Right cardiac atrium (tissue), 5 donors: ENCODE data around the gene SLC41A3. TPM values are rescaled to one million over a fixed set of nuclear protein-coding genes. Genes with fewer than 3 reads are reported as not detected.
"Not testable (repeated sequence)": the region's sequence is repeated elsewhere in the genome, so short reads cannot be mapped to it uniquely, and the experiment has no call there.

Source experiments
- ATAC-seq, 2 donors: fragments of 200-7000 bp; cut with Tn5 transposase; one replicate each; pipeline versions ENCODE4 v1.8.0 to v1.9.1; 2020; ENCODE audit warnings: moderate library complexity in 2 of 2, mild to moderate bottlenecking in 1 of 2
- DNase-seq, 3 donors: peaks; one replicate each; pipeline ENCODE4 v3.0.0-alpha.2; 2020
- H3K27ac ChIP-seq: one replicate; pipeline ENCODE4 v1.5.1; 2013; ENCODE audit warnings: mild to moderate bottlenecking, low read length, control low read depth, moderate library complexity
- H3K27me3 ChIP-seq: one replicate; pipeline ENCODE4 v1.6.1; 2013; ENCODE audit not compliant: control insufficient read depth, insufficient read depth
- H3K4me1 ChIP-seq: one replicate; pipeline ENCODE4 v1.6.1; 2013; ENCODE audit warnings: low read length; ENCODE audit not compliant: control insufficient read depth, insufficient read depth
- H3K4me3 ChIP-seq: one replicate; pipeline ENCODE4 v1.5.1; 2013; ENCODE audit warnings: low read length, control low read depth
- H3K9me3 ChIP-seq: one replicate; pipeline ENCODE4 v1.6.1; 2013; ENCODE audit warnings: low read length; ENCODE audit not compliant: control insufficient read depth
- WGBS: extraction: QIAGEN DNeasy Blood & Tissue Kit; methylation state at CpG from one replicate; pipeline ENCODE4 v1.1.7; 2013; 5-methylcytosine and 5-hydroxymethylcytosine counted together
- intact Hi-C, 4 donors: fragments of 100-400 bp; cut with DNase I; formaldehyde crosslinking; loops; one replicate each; pipeline versions ENCODE4 v1.11.0 to v1.14.0; 2022 to 2023
- polyA plus RNA-seq: library from polyadenylated mRNA; stranded (reverse); fragments of 200-250 nt; gene quantifications from one replicate; pipeline ENCODE4 v1.2.3, GENCODE V29; 2013
- total RNA-seq, 4 donors: library from RNA; stranded (reverse); fragmentation: NEBNext Ultra II Directional; extraction: Animal tissue kit (Norgen Biotek cat#: 25700); gene quantifications; one replicate each; pipeline ENCODE4 v1.2.1, GENCODE V29; 2021
- donor health status: healthy with polysubstance abuse.
- donor health status: DM: no; HTN: yes; CAD: no.
- donor health status: DM: no; HTN: no; CAD: no.
- donor health status: DM: no; HTN: yes; CAD: no; lungs with severe emphysema.
- donor health status: DM: yes; HTN: yes; CAD: no.

SLC41A3 gene
- total and polyA plus RNA-seq, 5 donors = 25.6 to 38.9 (median 36.9) TPM

DNA sequence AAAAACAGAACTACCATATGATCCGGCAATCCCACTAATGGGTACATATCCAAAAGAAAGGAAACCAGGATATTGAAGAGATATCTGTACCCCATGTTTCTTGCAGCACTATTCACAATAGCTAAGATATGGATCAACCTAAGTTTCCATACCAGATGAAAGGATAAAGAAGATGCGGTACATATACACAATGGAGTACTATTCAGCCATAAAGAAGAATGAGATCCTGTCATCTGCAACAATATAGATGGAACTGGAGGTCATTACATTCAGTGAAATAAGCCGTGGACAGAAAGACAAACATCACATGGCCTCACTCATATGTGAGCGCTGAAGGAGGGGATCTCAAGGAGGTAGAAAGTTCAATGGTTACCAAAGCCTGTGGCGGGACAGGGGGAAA, 3.0 kb downstream of the SLC41A3 start:
- no peaks in the 10 kb centered on the region for H3K9me3 ChIP-seq
- DNase-seq = no peak
- no peaks in the 10 kb centered on the region for H3K4me1 ChIP-seq
- H3K27me3 ChIP-seq = no peaks in the 10 kb centered on the region
- WGBS = 98% methylated on average over 5 of the region's 5 CpGs
- ATAC-seq = no peak
- H3K27ac ChIP-seq = no peak overlapping the region
- no peak overlapping the region for H3K4me3 ChIP-seq
- intact Hi-C loops = loop anchor here in 1 of 4 donors (5.0 kb wide), 1 partner anchor 89 kb away; no protein-coding TSS in a partner anchor

DNA sequence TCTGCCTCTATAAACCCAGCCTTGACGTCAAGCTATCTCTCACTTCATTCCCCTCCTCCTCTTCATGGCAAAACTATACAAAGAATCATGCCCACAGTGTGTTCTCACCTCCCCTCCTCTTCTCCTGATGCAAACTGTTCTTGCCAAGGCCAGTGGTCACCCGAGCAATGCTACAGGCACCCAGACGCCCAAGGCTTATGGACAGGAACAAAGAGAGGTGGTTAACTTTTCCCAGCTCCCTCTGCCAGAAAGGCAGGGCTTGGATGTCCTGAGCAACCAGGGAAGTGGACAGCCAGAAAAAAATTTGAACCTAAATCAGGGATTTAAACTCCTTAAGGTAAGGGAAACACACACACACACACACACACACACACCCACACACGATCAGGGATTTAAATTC, 5.1 kb downstream of the SLC41A3 start:
- H3K9me3 ChIP-seq = no peaks in the 10 kb centered on the region
- DNase-seq (no peak), ATAC-seq (no peak)
- no peak overlapping the region for H3K4me3 ChIP-seq
- H3K4me1 ChIP-seq = no peaks in the 10 kb centered on the region
- intact Hi-C loops = no loop called here
- no peak overlapping the region for H3K27ac ChIP-seq
- 74% methylated on average over 4 of the region's 4 CpGs for WGBS
- H3K27me3 ChIP-seq = no peaks in the 10 kb centered on the region

- H3K27ac ChIP-seq = no peak overlapping the region
- no peaks in the 10 kb centered on the region for H3K27me3 ChIP-seq
- no peaks in the 10 kb centered on the region for H3K4me1 ChIP-seq
- H3K4me3 ChIP-seq = no peak overlapping the region
- DNase-seq = peak in 1 of 3 donors; percentile 46
- no peaks in the 10 kb centered on the region for H3K9me3 ChIP-seq
- intact Hi-C loops = no loop called here
- ATAC-seq = no peak
- 95% methylated on average over 11 of the region's 11 CpGs for WGBS
Observed at GRCh38 chr3:126077754-126078153, 6.2 kb downstream of the SLC41A3 start.

DNA sequence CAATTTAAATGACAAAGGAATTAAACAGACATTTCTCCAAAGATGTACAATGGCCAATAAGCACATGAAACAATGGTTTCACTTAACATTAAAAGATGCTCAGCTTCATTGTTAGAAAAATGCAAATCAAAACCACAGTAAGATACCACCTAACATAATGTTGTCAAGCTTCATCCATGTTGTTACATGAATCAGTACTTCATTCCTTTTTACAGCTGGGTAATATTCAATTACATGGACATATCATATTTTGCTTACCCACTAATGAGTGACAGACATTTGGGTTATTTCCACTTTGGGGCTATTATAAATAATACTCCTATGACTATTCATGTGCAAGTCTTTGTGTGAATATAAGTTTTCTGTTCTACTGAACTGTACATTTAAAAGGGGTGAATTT, 7.8 kb downstream of the SLC41A3 start:
- no peak for DNase-seq
- H3K4me1 ChIP-seq = no peaks in the 10 kb centered on the region
- H3K27ac ChIP-seq = no peak overlapping the region
- ATAC-seq = no peak
- no peak overlapping the region for H3K4me3 ChIP-seq
- no peaks in the 10 kb centered on the region for H3K9me3 ChIP-seq
- H3K27me3 ChIP-seq = no peaks in the 10 kb centered on the region
- intact Hi-C loops = no loop called here

DNA sequence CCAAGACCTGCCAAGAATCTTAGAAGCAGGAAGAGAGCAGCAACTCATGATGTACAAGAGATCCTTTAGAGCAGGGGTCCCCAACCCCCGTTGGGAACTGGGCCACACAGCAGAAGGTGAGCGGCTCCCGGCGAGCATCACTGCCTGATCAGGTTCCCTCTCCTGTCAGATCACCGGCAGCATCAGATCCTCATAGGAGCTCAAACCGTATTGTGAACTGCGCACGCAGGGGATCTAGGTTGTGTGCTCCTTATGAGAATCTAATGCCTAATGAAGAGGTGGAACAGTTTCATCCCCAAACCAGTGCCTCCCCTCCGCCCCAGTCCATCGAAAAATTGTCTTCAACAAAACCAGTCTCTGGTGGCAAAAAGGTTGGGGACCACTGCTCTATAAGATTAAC, 13.8 kb downstream of the SLC41A3 start:
- intact Hi-C loops = no loop called here
- no peaks in the 10 kb centered on the region for H3K4me1 ChIP-seq
- H3K27me3 ChIP-seq = no peaks in the 10 kb centered on the region
- H3K9me3 ChIP-seq = no peaks in the 10 kb centered on the region
- no peak overlapping the region for H3K27ac ChIP-seq
- 91% methylated on average over 10 of the region's 10 CpGs for WGBS
- H3K4me3 ChIP-seq = no peak overlapping the region
- DNase-seq (no peak), ATAC-seq (no peak)

DNA sequence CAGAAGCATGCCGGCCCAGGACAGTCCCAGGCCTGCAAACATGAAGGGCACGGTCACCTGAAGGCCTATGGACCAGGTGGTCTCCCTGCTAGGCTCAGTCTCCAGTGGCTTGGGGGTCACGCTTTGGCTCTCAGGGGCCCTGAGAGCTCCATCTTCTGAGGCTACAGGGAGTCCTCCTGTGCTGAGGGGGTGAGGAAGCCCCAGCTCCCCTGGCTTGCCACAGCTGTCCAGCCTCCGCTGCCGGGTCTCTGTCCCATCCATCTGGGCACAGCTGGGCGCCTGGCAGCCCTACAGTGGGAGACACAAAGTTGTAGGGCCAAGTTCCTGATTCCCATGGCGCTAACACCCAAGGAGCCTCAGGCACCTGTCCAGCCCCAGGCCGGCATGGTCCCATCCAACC, 16.0 kb downstream of the SLC41A3 start:
- ATAC-seq (no peak), DNase-seq (peak in 1 of 3 donors; percentile 37)
- intact Hi-C loops = no loop called here
- 98% methylated on average over 8 of the region's 8 CpGs for WGBS
- H3K27me3 ChIP-seq = no peaks in the 10 kb centered on the region
- H3K27ac ChIP-seq = no peak overlapping the region
- no peaks in the 10 kb centered on the region for H3K9me3 ChIP-seq
- H3K4me3 ChIP-seq = no peak overlapping the region
- no peaks in the 10 kb centered on the region for H3K4me1 ChIP-seq

- H3K27me3 ChIP-seq, H3K27ac ChIP-seq, H3K9me3 ChIP-seq, H3K4me3 ChIP-seq, DNase-seq, intact Hi-C loops, H3K4me1 ChIP-seq, ATAC-seq: not testable (repeated sequence)
- WGBS = 93% methylated on average over 6 of the region's 6 CpGs
Observed at GRCh38 chr3:126066676-126067075, 17.2 kb downstream of the SLC41A3 start.

- H3K27me3 ChIP-seq = no peaks in the 10 kb centered on the region
- 92% methylated on average over 3 of the region's 3 CpGs for WGBS
- no peaks in the 10 kb centered on the region for H3K9me3 ChIP-seq
- DNase-seq (no peak), ATAC-seq (no peak)
- no peaks in the 10 kb centered on the region for H3K4me1 ChIP-seq
- H3K27ac ChIP-seq = no peak overlapping the region
- no peak overlapping the region for H3K4me3 ChIP-seq
- intact Hi-C loops = no loop called here
Observed at GRCh38 chr3:126065876-126066275, 18.0 kb downstream of the SLC41A3 start.

DNA sequence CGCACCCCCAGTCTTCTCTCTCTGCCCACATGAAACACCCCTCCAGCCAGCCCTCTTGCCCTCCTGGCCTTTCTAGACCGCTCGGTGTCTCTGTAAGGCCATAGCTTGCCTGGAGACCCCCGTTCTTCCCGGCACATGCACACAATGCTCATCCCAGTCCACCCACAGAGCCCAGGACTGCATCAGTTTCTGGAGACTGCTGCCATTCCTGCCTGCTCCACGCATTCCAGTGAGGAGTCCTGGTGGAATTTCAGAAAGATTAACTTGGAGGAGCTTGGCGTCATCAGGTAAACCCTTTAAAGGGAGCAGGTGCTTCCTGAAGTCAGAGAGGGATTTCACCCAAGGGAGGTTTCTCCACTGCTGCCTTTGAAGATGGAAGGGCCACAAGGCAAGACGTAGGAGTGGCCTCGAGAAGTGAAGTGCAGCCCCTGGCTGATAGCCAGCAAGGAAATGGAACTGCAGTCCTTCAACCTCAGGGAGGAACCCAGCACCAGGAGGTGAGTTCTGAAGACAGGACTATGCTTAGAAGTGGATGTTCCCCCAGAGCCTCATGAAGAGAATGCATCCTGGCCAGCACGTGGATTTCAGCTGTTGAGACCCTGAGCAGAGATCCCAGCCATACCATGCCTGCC, 19.2 kb downstream of the SLC41A3 start:
- Histone ChIP-seq H3K27ac (no peak overlapping the region), H3K4me3 (no peak overlapping the region), H3K4me1 (no peaks in the 10 kb centered on the region), H3K27me3 (no peaks in the 10 kb centered on the region), H3K9me3 (no peaks in the 10 kb centered on the region)
- peak in 1 of 3 donors; percentile 22 for DNase-seq
- ATAC-seq = peak in 1 of 2 donors; percentile 12
- WGBS = 63% methylated on average over 10 of the region's 10 CpGs
- intact Hi-C loops = no loop called here

DNA sequence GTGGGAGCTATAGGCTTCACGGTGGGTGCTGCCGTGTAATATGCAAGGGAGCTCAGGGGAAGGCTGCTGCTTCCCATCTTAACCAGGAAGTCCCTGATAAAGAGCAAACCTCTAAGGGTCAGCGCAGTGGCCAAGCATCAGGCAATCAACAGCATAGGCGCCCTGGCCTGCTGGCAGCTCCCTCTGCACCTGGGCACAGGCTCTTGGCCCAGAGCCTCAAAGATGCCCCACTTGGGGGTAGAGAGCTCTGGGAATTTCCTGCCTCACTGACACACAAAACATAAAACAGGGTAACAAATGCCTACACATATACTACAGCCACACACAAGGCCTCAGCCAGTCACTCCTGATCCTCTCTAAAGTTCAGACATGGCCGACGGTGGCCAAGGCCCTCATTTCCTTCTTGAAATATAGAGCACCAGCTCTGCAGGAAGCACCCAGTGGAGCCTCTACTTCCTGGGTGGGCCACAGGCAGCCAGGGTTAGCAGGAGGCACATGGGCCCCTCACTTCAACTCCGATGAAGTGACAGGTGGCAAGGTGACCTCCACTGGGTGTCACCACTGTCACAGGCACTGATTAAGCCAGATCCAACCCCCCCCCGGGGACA, 20.5 kb downstream of the SLC41A3 start:
- Histone ChIP-seq H3K27ac (no peak overlapping the region), H3K27me3 (no peaks in the 10 kb centered on the region), H3K4me1 (no peaks in the 10 kb centered on the region), H3K4me3 (no peak overlapping the region), H3K9me3 (no peaks in the 10 kb centered on the region)
- DNase-seq (peak in 1 of 3 donors; percentile 27), ATAC-seq (no peak)
- 80% methylated on average over 8 of the region's 8 CpGs for WGBS
- intact Hi-C loops = no loop called here

GRCh38 chr3:126061301-126062032, 22.5 kb downstream of the SLC41A3 start:
- DNase-seq (peak in 1 of 3 donors; percentile 37), ATAC-seq (no peak)
- Histone ChIP-seq H3K27ac (no peak overlapping the region), H3K4me1 (peaks cover 6% of the 10 kb centered on the region), H3K4me3 (no peak overlapping the region), H3K27me3 (no peaks in the 10 kb centered on the region), H3K9me3 (no peaks in the 10 kb centered on the region)
- WGBS = 87% methylated on average over 8 of the region's 8 CpGs
- intact Hi-C loops = no loop called here
